ENCODE measurements around the gene MIEN1. TPM values are rescaled to one million over a fixed set of nuclear protein-coding genes. Genes with fewer than 3 reads are reported as not detected.

Gene MIEN1
- total RNA-seq, 1 experiment from 2014 or later: 40.6 TPM

DNA sequence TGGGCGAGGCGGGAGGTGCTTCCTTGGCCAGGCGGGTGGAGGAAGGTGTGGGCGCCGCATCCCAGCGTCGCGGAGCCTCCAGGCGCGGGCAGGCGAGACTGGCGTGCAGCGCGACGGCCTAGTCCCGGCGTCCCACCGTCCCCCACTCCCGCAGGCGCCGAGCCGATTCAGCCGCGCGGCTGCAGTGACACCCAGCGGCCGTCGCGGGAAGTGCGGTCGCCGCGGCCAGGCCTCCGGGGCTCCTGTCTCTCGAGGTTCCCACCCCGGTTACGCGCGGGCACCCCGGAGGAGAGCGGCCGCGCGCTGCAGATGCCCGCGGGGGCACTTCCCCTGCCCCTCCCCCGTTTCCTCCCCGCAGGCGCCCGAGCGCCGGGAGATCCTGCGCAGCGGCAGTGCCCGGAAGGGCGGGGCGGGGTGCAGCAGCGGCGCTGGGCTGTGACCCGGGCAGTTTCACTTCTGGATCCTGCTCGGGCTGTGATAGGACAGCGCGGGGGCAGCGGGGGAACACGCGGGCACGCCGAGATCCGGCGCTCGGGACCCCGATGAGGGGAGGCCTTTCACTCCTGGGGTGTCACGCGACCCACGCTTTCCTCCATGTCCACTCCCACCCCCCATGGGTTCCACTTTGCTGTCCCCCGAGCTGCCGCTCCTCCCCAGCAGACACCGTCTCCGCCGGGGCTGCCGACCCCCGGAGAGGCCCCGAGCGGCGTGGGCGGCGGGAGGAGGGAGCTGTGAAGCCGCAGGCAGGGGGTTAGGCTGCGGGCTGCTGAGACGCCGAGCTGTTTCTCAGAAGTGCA lies 24.0 kb upstream of the MIEN1 start (continued):
- TF ChIP-seq, protein P1, sequence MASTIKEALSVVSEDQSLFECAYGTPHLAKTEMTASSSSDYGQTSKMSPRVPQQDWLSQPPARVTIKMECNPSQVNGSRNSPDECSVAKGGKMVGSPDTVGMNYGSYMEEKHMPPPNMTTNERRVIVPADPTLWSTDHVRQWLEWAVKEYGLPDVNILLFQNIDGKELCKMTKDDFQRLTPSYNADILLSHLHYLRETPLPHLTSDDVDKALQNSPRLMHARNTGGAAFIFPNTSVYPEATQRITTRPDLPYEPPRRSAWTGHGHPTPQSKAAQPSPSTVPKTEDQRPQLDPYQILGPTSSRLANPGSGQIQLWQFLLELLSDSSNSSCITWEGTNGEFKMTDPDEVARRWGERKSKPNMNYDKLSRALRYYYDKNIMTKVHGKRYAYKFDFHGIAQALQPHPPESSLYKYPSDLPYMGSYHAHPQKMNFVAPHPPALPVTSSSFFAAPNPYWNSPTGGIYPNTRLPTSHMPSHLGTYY (CRISPR knock-in tag; IDR thresholded peaks at IDR 0.05): no peak
- TF ChIP-seq ZNF423 (CRISPR knock-in tag; IDR thresholded peaks at IDR 0.05): peak; percentile 85; the same call in 1 of the 2 replicates
- TF ChIP-seq CBFB (CRISPR knock-in tag; IDR thresholded peaks at IDR 0.05; ENCODE audit: low read depth): no peak; the same call in 1 of the 2 replicates
- peak; percentile 59 for TF ChIP-seq SP1 (CRISPR knock-in tag; conservative IDR thresholded peaks at IDR 0.05)
- no peak for TF ChIP-seq ELF4 (CRISPR knock-in tag; IDR thresholded peaks at IDR 0.05; ENCODE audit: low read depth)
- TF ChIP-seq, protein P2, sequence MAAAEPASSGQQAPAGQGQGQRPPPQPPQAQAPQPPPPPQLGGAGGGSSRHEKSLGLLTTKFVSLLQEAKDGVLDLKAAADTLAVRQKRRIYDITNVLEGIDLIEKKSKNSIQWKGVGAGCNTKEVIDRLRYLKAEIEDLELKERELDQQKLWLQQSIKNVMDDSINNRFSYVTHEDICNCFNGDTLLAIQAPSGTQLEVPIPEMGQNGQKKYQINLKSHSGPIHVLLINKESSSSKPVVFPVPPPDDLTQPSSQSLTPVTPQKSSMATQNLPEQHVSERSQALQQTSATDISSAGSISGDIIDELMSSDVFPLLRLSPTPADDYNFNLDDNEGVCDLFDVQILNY (CRISPR knock-in tag; IDR thresholded peaks at IDR 0.05): no peak; the same call in 1 of the 2 replicates
- TF ChIP-seq, protein P3, sequence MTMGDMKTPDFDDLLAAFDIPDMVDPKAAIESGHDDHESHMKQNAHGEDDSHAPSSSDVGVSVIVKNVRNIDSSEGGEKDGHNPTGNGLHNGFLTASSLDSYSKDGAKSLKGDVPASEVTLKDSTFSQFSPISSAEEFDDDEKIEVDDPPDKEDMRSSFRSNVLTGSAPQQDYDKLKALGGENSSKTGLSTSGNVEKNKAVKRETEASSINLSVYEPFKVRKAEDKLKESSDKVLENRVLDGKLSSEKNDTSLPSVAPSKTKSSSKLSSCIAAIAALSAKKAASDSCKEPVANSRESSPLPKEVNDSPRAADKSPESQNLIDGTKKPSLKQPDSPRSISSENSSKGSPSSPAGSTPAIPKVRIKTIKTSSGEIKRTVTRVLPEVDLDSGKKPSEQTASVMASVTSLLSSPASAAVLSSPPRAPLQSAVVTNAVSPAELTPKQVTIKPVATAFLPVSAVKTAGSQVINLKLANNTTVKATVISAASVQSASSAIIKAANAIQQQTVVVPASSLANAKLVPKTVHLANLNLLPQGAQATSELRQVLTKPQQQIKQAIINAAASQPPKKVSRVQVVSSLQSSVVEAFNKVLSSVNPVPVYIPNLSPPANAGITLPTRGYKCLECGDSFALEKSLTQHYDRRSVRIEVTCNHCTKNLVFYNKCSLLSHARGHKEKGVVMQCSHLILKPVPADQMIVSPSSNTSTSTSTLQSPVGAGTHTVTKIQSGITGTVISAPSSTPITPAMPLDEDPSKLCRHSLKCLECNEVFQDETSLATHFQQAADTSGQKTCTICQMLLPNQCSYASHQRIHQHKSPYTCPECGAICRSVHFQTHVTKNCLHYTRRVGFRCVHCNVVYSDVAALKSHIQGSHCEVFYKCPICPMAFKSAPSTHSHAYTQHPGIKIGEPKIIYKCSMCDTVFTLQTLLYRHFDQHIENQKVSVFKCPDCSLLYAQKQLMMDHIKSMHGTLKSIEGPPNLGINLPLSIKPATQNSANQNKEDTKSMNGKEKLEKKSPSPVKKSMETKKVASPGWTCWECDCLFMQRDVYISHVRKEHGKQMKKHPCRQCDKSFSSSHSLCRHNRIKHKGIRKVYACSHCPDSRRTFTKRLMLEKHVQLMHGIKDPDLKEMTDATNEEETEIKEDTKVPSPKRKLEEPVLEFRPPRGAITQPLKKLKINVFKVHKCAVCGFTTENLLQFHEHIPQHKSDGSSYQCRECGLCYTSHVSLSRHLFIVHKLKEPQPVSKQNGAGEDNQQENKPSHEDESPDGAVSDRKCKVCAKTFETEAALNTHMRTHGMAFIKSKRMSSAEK (CRISPR knock-in tag; IDR thresholded peaks at IDR 0.05; ENCODE audit: borderline replicate concordance): no peak
- TF ChIP-seq SMAD3 (CRISPR knock-in tag; IDR thresholded peaks at IDR 0.05; ENCODE audit: borderline replicate concordance): no peak
- peak; percentile 63; the same call in 1 of the 2 replicates for TF ChIP-seq KAT7 (CRISPR knock-in tag; IDR thresholded peaks at IDR 0.05; ENCODE audit: borderline replicate concordance)
- TF ChIP-seq, protein P4, sequence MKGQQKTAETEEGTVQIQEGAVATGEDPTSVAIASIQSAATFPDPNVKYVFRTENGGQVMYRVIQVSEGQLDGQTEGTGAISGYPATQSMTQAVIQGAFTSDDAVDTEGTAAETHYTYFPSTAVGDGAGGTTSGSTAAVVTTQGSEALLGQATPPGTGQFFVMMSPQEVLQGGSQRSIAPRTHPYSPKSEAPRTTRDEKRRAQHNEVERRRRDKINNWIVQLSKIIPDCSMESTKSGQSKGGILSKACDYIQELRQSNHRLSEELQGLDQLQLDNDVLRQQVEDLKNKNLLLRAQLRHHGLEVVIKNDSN (CRISPR knock-in tag; IDR thresholded peaks at IDR 0.05): peak; percentile 16; the same call in 1 of the 2 replicates
- TF ChIP-seq, protein P5, sequence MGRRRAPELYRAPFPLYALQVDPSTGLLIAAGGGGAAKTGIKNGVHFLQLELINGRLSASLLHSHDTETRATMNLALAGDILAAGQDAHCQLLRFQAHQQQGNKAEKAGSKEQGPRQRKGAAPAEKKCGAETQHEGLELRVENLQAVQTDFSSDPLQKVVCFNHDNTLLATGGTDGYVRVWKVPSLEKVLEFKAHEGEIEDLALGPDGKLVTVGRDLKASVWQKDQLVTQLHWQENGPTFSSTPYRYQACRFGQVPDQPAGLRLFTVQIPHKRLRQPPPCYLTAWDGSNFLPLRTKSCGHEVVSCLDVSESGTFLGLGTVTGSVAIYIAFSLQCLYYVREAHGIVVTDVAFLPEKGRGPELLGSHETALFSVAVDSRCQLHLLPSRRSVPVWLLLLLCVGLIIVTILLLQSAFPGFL (CRISPR knock-in tag; IDR thresholded peaks at IDR 0.05; ENCODE audit: borderline replicate concordance): peak; percentile 86; the same call in 1 of the 2 replicates
- TF ChIP-seq, protein P6, sequence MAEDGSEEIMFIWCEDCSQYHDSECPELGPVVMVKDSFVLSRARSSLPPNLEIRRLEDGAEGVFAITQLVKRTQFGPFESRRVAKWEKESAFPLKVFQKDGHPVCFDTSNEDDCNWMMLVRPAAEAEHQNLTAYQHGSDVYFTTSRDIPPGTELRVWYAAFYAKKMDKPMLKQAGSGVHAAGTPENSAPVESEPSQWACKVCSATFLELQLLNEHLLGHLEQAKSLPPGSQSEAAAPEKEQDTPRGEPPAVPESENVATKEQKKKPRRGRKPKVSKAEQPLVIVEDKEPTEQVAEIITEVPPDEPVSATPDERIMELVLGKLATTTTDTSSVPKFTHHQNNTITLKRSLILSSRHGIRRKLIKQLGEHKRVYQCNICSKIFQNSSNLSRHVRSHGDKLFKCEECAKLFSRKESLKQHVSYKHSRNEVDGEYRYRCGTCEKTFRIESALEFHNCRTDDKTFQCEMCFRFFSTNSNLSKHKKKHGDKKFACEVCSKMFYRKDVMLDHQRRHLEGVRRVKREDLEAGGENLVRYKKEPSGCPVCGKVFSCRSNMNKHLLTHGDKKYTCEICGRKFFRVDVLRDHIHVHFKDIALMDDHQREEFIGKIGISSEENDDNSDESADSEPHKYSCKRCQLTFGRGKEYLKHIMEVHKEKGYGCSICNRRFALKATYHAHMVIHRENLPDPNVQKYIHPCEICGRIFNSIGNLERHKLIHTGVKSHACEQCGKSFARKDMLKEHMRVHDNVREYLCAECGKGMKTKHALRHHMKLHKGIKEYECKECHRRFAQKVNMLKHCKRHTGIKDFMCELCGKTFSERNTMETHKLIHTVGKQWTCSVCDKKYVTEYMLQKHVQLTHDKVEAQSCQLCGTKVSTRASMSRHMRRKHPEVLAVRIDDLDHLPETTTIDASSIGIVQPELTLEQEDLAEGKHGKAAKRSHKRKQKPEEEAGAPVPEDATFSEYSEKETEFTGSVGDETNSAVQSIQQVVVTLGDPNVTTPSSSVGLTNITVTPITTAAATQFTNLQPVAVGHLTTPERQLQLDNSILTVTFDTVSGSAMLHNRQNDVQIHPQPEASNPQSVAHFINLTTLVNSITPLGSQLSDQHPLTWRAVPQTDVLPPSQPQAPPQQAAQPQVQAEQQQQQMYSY (CRISPR knock-in tag; IDR thresholded peaks at IDR 0.05): peak; percentile 40; the same call in 1 of the 2 replicates
- no peak for TF ChIP-seq EMX1 (CRISPR knock-in tag; IDR thresholded peaks at IDR 0.05)
- TF ChIP-seq, protein P7, sequence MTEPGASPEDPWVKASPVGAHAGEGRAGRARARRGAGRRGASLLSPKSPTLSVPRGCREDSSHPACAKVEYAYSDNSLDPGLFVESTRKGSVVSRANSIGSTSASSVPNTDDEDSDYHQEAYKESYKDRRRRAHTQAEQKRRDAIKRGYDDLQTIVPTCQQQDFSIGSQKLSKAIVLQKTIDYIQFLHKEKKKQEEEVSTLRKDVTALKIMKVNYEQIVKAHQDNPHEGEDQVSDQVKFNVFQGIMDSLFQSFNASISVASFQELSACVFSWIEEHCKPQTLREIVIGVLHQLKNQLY (CRISPR knock-in tag; IDR thresholded peaks at IDR 0.05): no peak; the same call in 1 of the 2 replicates
- TF ChIP-seq, protein P8, sequence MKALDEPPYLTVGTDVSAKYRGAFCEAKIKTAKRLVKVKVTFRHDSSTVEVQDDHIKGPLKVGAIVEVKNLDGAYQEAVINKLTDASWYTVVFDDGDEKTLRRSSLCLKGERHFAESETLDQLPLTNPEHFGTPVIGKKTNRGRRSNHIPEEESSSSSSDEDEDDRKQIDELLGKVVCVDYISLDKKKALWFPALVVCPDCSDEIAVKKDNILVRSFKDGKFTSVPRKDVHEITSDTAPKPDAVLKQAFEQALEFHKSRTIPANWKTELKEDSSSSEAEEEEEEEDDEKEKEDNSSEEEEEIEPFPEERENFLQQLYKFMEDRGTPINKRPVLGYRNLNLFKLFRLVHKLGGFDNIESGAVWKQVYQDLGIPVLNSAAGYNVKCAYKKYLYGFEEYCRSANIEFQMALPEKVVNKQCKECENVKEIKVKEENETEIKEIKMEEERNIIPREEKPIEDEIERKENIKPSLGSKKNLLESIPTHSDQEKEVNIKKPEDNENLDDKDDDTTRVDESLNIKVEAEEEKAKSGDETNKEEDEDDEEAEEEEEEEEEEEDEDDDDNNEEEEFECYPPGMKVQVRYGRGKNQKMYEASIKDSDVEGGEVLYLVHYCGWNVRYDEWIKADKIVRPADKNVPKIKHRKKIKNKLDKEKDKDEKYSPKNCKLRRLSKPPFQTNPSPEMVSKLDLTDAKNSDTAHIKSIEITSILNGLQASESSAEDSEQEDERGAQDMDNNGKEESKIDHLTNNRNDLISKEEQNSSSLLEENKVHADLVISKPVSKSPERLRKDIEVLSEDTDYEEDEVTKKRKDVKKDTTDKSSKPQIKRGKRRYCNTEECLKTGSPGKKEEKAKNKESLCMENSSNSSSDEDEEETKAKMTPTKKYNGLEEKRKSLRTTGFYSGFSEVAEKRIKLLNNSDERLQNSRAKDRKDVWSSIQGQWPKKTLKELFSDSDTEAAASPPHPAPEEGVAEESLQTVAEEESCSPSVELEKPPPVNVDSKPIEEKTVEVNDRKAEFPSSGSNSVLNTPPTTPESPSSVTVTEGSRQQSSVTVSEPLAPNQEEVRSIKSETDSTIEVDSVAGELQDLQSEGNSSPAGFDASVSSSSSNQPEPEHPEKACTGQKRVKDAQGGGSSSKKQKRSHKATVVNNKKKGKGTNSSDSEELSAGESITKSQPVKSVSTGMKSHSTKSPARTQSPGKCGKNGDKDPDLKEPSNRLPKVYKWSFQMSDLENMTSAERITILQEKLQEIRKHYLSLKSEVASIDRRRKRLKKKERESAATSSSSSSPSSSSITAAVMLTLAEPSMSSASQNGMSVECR (CRISPR knock-in tag; IDR thresholded peaks at IDR 0.05; ENCODE audit: borderline replicate concordance): peak; percentile 70
- TF ChIP-seq ESRRA (CRISPR knock-in tag; IDR thresholded peaks at IDR 0.05; ENCODE audit: borderline replicate concordance): peak; percentile 78; the same call in 1 of the 2 replicates
- TF ChIP-seq, protein P9, sequence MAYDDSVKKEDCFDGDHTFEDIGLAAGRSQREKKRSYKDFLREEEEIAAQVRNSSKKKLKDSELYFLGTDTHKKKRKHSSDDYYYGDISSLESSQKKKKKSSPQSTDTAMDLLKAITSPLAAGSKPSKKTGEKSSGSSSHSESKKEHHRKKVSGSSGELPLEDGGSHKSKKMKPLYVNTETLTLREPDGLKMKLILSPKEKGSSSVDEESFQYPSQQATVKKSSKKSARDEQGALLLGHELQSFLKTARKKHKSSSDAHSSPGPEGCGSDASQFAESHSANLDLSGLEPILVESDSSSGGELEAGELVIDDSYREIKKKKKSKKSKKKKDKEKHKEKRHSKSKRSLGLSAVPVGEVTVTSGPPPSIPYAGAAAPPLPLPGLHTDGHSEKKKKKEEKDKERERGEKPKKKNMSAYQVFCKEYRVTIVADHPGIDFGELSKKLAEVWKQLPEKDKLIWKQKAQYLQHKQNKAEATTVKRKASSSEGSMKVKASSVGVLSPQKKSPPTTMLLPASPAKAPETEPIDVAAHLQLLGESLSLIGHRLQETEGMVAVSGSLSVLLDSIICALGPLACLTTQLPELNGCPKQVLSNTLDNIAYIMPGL (CRISPR knock-in tag; IDR thresholded peaks at IDR 0.05): peak; percentile 99

Measured in WTC11 (cell line).